Erythroblast (primary cell): ENCODE results near the gene LIPH.

Source experiments
- GATA1 ChIP-seq: IDR thresholded peaks from 2 replicates; pipeline ENCODE4 v1.6.1; 2011; ENCODE audit warnings: low read depth, mild to moderate bottlenecking, control low read depth, low read length, moderate library complexity
- POLR2A ChIP-seq: IDR thresholded peaks from 2 replicates; pipeline ENCODE4 v1.6.1; 2011; ENCODE audit warnings: mild to moderate bottlenecking, low read length

DNA sequence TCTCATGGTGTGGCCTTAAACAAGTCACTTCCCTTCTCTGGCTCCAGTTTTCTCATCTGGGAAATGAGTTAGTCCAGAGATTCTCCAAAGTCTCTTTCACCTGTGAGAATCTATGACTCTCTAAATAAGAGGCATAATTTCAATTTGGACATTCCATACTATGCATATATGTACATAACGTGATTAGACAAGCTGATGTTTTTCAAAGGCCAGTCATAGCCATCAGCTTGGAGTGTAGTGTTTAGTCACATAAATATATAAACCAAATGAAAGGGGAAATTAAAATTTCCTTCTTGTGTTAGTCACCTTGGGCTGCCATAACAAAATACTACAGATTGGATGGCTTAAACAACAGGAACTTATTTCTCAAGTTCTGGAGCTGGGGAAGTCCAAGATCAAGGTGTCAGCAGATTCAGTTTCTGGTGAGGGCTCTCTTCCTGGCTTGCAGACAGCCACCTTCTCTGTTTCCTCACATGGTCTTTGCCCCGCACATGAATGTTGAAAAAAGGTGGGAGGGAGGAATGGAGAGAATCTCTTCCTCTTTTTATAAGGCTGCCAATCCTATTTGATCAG lies 72.9 kb downstream of the LIPH start:
- TF ChIP-seq POLR2A (no peak), GATA1 (no peak)
